Peyer's patch (tissue), 4 donors: Measurements from ENCODE around the gene LCLAT1.

ENCODE experiments used
- CTCF ChIP-seq, 6 experiments: fragments of 450-650 bp in 4 of 6; fragments of 200-600 bp in 2 of 6; sonication (generic) in 1 of 6; IDR thresholded peaks; one replicate each; pipeline ENCODE4 v1.5.1; 2017 to 2019; ENCODE audit warnings: antibody characterized with exemption in 6 of 6, mild to moderate bottlenecking in 3 of 6, moderate library complexity in 1 of 6
- POLR2A ChIP-seq, 2 donors: fragments of 450-650 bp; IDR thresholded peaks; one replicate each; pipeline ENCODE4 v1.5.1; 2017; ENCODE audit warnings: antibody characterized with exemption in 2 of 2, mild to moderate bottlenecking in 2 of 2, moderate library complexity in 2 of 2

DNA sequence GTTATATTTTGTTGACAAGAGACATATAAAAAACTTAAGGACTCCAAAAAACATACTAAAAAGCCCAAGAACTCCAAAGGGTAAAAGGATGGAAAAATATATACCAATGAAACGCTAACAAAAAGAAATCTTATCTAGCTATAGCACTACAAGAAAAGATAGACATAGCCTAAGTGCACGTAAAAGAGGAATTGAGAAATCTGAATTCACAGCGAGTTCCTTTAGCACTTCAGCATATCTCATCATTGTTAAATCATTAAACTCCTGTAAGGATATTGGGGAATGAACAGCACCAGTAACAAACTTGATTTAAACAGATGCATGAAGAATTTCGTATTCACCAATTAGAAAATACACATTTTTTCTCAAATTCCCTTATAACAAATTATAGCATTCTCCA, 226.1 kb downstream of the LCLAT1 start:
- TF ChIP-seq CTCF (IDR thresholded peaks at IDR 0.05) (no peak), POLR2A (IDR thresholded peaks at IDR 0.05) (no peak)
